CD14-positive monocyte (primary cell): ENCODE measurements around the gene PIH1D2. TPM values are rescaled to one million over a fixed set of nuclear protein-coding genes. Genes with fewer than 3 reads are reported as not detected.

Source experiments
- DNase-seq, 3 donors: peaks; one replicate each; pipeline ENCODE4 v3.0.0-alpha.2; 2011 to 2022
- H2AFZ ChIP-seq: 2 replicates; pipeline ENCODE4 v1.6.0; 2012; ENCODE audit warnings: mild to moderate bottlenecking, low read depth, low read length, inconsistent platforms; ENCODE audit not compliant: insufficient read depth, poor library complexity, severe bottlenecking
- H3K27ac ChIP-seq, 2 donors: 1 replicate in 1 of 2; 2 replicates in 1 of 2; pipeline ENCODE4 v1.5.1; 2012 to 2013; ENCODE audit warnings: low read length in 2 of 2, control low read depth in 1 of 2, inconsistent platforms in 1 of 2, low read depth in 1 of 2, mild to moderate bottlenecking in 1 of 2
- H3K27me3 ChIP-seq, 2 donors: one replicate each; pipeline versions ENCODE4 v1.6.0 to v1.6.1; 2011 to 2013; ENCODE audit warnings: low read length in 2 of 2; ENCODE audit not compliant: control insufficient read depth in 2 of 2, insufficient read depth in 2 of 2
- H3K36me3 ChIP-seq, 2 donors: replicated peaks in 1 of 2; 1 replicate in 1 of 2; 2 replicates in 1 of 2; pipeline versions ENCODE4 v1.5.1 to v1.6.1; 2012 to 2013; ENCODE audit warnings: low read length in 2 of 2, control low read depth in 1 of 2, inconsistent platforms in 1 of 2, mild to moderate bottlenecking in 1 of 2; ENCODE audit not compliant: insufficient read depth in 2 of 2, control insufficient read depth in 1 of 2
- H3K4me1 ChIP-seq, 2 donors: 1 replicate in 1 of 2; 2 replicates in 1 of 2; pipeline versions ENCODE4 v1.5.1 to v1.6.1; 2012 to 2013; ENCODE audit warnings: low read length in 2 of 2, control low read depth in 1 of 2, inconsistent platforms in 1 of 2, mild to moderate bottlenecking in 1 of 2, moderate library complexity in 1 of 2; ENCODE audit not compliant: insufficient read depth in 2 of 2, control insufficient read depth in 1 of 2
- H3K4me2 ChIP-seq: replicated peaks from 2 replicates; pipeline ENCODE3; 2012; ENCODE audit warnings: low read length, moderate library complexity, mild to moderate bottlenecking; ENCODE audit not compliant: poor library complexity, severe bottlenecking; ENCODE audit errors: extremely low read depth
- H3K4me3 ChIP-seq, 3 experiments: fragments of 200-600 bp in 1 of 3; sonication (generic) in 1 of 3; replicated peaks in 1 of 3; 1 replicate in 2 of 3; 2 replicates in 1 of 3; pipeline ENCODE4 v1.5.1; 2011 to 2013; ENCODE audit warnings: low read length in 3 of 3, mild to moderate bottlenecking in 3 of 3, control low read depth in 2 of 3, low read depth in 2 of 3, inconsistent platforms in 1 of 3, moderate library complexity in 1 of 3
- H3K79me2 ChIP-seq: 2 replicates; pipeline ENCODE4 v1.6.0; 2012; ENCODE audit warnings: mild to moderate bottlenecking, control low read depth, inconsistent platforms, low read length, moderate library complexity; ENCODE audit not compliant: insufficient read depth
- H3K9ac ChIP-seq: 2 replicates; pipeline ENCODE4 v1.6.0; 2017; ENCODE audit warnings: low read length, mild to moderate bottlenecking; ENCODE audit not compliant: insufficient read depth, poor library complexity, severe bottlenecking
- H3K9me3 ChIP-seq, 2 donors: replicated peaks in 1 of 2; 1 replicate in 1 of 2; 2 replicates in 1 of 2; pipeline versions ENCODE4 v1.5.1 to v1.6.1; 2012 to 2013; ENCODE audit warnings: low read length in 2 of 2, control low read depth in 1 of 2; ENCODE audit not compliant: control insufficient read depth in 1 of 2, insufficient read depth in 1 of 2
- H4K20me1 ChIP-seq: 2 replicates; pipeline ENCODE4 v1.6.0; 2012; ENCODE audit warnings: mild to moderate bottlenecking, low read length, control low read depth, moderate library complexity; ENCODE audit not compliant: insufficient read depth
- H3K27ac Mint-ChIP-seq, 7 donors: one replicate each; pipeline ENCODE4 v1.8.0; 2020; ENCODE audit warnings: mild to moderate bottlenecking in 7 of 7, mixed read lengths in 7 of 7, moderate library complexity in 6 of 7, inconsistent platforms in 2 of 7
- H3K27me3 Mint-ChIP-seq, 3 donors: one replicate each; pipeline ENCODE4 v1.8.0; 2021 to 2022; ENCODE audit warnings: low read depth in 3 of 3, mild to moderate bottlenecking in 3 of 3, mixed read lengths in 3 of 3, moderate library complexity in 3 of 3, inconsistent platforms in 1 of 3
- H3K36me3 Mint-ChIP-seq, 2 donors: one replicate each; pipeline ENCODE4 v1.8.0; 2020; ENCODE audit warnings: mixed read lengths in 2 of 2, inconsistent platforms in 1 of 2, mild to moderate bottlenecking in 1 of 2
- H3K4me1 Mint-ChIP-seq: one replicate; pipeline ENCODE4 v1.8.0; 2020; ENCODE audit warnings: mild to moderate bottlenecking, mixed read lengths
- H3K4me3 Mint-ChIP-seq, 2 donors: one replicate each; pipeline ENCODE4 v1.8.0; 2020; ENCODE audit warnings: mild to moderate bottlenecking in 2 of 2, mixed read lengths in 2 of 2, moderate library complexity in 1 of 2
- H3K9me3 Mint-ChIP-seq, 7 donors: one replicate each; pipeline ENCODE4 v1.8.0; 2020 to 2022; ENCODE audit warnings: mixed read lengths in 7 of 7, mild to moderate bottlenecking in 6 of 7, moderate library complexity in 6 of 7, inconsistent platforms in 2 of 7
- WGBS: methylation state at CpG from one replicate; pipeline ENCODE4 v1.1.5; 2013; ENCODE audit warnings: missing lambda C conversion rate; ENCODE audit not compliant: insufficient coverage; 5-methylcytosine and 5-hydroxymethylcytosine counted together
- intact Hi-C, 2 donors: fragments of 100-400 bp; cut with micrococcal nuclease; formaldehyde crosslinking; loops; one replicate each; pipeline versions ENCODE4 v1.15.0 to v1.15.1; 2023
- polyA plus RNA-seq, 3 donors: library from polyadenylated mRNA; depleted of rRNA in 1 of 3; unstranded in 2 of 3; stranded (reverse) in 1 of 3; fragments of 300-500 nt in 2 of 3; fragments of >200 nt in 1 of 3; fragmentation: Illumina TruSeq in 2 of 3; gene quantifications; 1 replicate in 2 of 3; 2 replicates in 1 of 3; pipeline ENCODE4 v1.2.3, GENCODE V29; 2012 to 2021
- TF ChIP-seq, protein P1 (sequence below): fragments of 200-600 bp; IDR thresholded peaks from one replicate; pipeline ENCODE4 v1.8.0; 2022; ENCODE audit warnings: antibody characterized with exemption, mild to moderate bottlenecking

Gene PIH1D2
- polyA plus RNA-seq, 3 donors: not detected

DNA sequence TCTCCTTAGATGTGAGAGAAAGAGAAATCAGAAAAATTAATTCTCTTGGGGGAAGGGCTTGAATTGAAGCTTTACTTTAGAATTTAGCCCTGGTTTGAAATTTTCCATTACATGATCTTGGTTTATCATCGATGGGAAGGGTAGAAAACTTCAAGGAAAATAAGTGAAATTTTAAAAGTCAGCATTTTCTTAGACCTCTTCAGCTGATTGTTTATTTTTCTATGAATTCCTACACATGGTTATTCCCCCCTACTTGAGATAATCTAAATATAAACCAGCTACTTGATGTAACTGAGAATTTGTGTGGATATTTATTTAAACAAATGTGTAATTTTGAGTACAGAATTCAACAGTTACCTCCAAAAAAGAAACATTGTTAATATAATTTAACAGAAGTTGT, 10.9 kb downstream of the PIH1D2 start:
- intact Hi-C loops: no loop called here
- no peak overlapping the region for H2AFZ ChIP-seq
- no peak overlapping the region for H3K9ac ChIP-seq
- no peaks in the 10 kb centered on the region for H3K27me3 ChIP-seq
- TF ChIP-seq, protein P1, sequence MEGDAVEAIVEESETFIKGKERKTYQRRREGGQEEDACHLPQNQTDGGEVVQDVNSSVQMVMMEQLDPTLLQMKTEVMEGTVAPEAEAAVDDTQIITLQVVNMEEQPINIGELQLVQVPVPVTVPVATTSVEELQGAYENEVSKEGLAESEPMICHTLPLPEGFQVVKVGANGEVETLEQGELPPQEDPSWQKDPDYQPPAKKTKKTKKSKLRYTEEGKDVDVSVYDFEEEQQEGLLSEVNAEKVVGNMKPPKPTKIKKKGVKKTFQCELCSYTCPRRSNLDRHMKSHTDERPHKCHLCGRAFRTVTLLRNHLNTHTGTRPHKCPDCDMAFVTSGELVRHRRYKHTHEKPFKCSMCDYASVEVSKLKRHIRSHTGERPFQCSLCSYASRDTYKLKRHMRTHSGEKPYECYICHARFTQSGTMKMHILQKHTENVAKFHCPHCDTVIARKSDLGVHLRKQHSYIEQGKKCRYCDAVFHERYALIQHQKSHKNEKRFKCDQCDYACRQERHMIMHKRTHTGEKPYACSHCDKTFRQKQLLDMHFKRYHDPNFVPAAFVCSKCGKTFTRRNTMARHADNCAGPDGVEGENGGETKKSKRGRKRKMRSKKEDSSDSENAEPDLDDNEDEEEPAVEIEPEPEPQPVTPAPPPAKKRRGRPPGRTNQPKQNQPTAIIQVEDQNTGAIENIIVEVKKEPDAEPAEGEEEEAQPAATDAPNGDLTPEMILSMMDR: no peak
- no peak overlapping the region for H3K27ac Mint-ChIP-seq
- H3K4me1 ChIP-seq: no peaks in the 10 kb centered on the region
- H3K9me3 ChIP-seq: no peaks in the 10 kb centered on the region
- H3K79me2 ChIP-seq: no peaks in the 10 kb centered on the region
- peaks cover 32 to 51% of the 10 kb centered on the region in 2 donors for H3K36me3 ChIP-seq
- DNase-seq: no peak
- no peaks in the 10 kb centered on the region for H3K4me1 Mint-ChIP-seq
- whole genome bisulfite sequencing: no CpG with 5 or more reads among the region's 1 CpG
- peaks cover 45 to 52% of the 10 kb centered on the region in 2 donors for H3K36me3 Mint-ChIP-seq
- no peak overlapping the region for H3K4me2 ChIP-seq
- H4K20me1 ChIP-seq: no peaks in the 10 kb centered on the region
- H3K9me3 Mint-ChIP-seq: no peaks in the 10 kb centered on the region
- no peaks in the 10 kb centered on the region for H3K27me3 Mint-ChIP-seq
- no peak overlapping the region for H3K4me3 Mint-ChIP-seq
- H3K27ac ChIP-seq: no peak overlapping the region
- no peak overlapping the region for H3K4me3 ChIP-seq

DNA sequence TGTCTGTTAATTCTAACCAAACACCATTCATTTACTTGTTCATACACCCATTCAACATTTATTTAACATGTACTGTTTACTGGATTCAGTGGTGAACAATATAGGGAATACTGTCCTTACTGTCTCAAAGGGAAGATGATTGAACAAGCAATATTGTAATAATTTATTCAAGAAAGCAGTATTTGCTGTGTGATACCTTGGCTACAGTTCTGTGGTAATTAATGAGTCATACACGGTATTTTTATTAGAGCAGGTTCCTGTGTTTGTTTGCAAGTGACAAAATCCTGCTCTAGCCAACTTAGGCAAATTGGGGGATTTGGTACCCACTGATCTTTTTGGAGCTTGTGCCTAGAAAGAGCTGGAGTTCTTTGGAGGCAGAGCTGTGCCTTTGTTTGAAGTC, 15.7 kb downstream of the PIH1D2 start:
- no peaks in the 10 kb centered on the region for H3K27me3 ChIP-seq
- Mint-ChIP-seq H3K27ac (peak overlapping the region in 1 of 7 donors; percentile 43), H3K4me3 (no peak overlapping the region), H3K27me3 (no peaks in the 10 kb centered on the region), H3K4me1 (no peaks in the 10 kb centered on the region), H3K9me3 (peaks cover 0 to 4% (median 0%) of the 10 kb centered on the region in 7 donors), H3K36me3 (peaks cover 67 to 81% of the 10 kb centered on the region in 2 donors)
- DNase-seq: no peak
- intact Hi-C loops: no loop called here
- H3K36me3 ChIP-seq: peaks cover 47 to 88% of the 10 kb centered on the region in 2 donors
- no peak overlapping the region for H3K4me2 ChIP-seq
- WGBS: 80% methylated on average over 1 of the region's 1 CpG
- TF ChIP-seq, protein P1: no peak
- no peak overlapping the region for H3K27ac ChIP-seq
- no peaks in the 10 kb centered on the region for H4K20me1 ChIP-seq
- no peak overlapping the region for H2AFZ ChIP-seq
- H3K4me1 ChIP-seq: no peaks in the 10 kb centered on the region
- H3K9me3 ChIP-seq: no peaks in the 10 kb centered on the region
- no peaks in the 10 kb centered on the region for H3K79me2 ChIP-seq
- no peak overlapping the region for H3K4me3 ChIP-seq
- H3K9ac ChIP-seq: no peak overlapping the region
